ENCODE data around the gene CLCF1. TPM values are rescaled to one million over a fixed set of nuclear protein-coding genes. Genes with fewer than 3 reads are reported as not detected.
A peak's percentile ranks its signal among the peaks of the same experiment; 100 is the strongest.

CLCF1 gene
- total and polyA plus RNA-seq, 4 donors = 2.6 to 19.5 (median 9.9) TPM

DNA sequence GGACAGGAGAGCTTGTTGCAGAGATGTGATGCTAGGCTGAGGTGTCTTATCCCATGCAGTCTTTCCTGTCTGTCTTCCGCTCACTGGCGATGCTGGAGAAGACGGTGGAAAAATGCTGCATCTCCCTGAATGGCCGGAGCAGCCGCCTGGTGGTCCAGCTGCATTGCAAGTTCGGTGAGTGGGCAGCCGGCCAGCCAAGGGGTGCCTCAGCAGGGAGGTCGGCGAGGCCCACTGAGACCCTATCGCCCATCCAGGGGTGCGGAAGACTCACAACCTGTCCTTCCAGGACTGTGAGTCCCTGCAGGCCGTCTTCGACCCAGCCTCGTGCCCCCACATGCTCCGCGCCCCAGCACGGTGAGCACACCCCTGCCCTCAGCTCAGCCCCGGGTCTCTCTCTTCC is 20.0 kb upstream of the CLCF1 start:
- H3K36me3 ChIP-seq (ENCODE audit: control insufficient read depth in 1 of 2, insufficient read depth in 2 of 2, low read length in 1 of 2) = peaks cover under 1 to 4% of the 10 kb centered on the region in 2 donors
- WGBS, 2 donors = 94% methylated on average over 18 of the region's 18 CpGs
- no peak for DNase-seq

DNA sequence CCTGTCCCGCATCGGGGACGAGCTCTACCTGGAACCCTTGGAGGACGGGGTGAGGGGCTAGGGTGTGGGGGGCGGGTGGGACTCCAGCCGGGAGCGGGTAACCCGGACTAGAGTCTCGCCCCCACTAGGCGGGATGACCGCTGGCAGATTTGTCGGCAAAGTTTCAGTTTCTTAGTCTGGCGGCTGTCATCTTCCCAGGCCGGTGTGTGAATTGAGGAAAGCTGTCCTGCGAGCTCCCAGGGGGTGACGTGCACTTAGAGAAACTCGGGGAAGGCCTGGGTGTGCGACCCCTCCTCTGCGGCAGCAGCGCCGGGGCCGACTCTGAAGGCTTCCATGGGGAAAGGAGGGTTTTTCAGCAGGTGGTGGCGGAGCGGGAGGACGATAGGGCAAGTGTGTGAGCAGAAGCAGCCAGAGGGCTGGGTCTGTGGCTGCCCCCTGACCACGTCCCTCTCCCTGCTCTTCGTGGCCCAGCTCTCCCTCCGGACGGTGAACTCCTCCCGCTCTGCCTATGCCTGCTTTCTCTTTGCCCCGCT is 18.9 kb upstream of the CLCF1 start:
- intact Hi-C loops (cut with DNase I) = loop anchor here in 1 of 2 donors (10.0 kb wide), 1 partner anchor 113 kb away; the partner anchor contains the start of genes CDK2AP2 and PITPNM1
- 6 to 9% methylated on average over 31 of the region's 31 CpGs for WGBS, 2 donors

More for the DNA sequence above, 20.0 kb upstream of the CLCF1 start:
- no peaks in the 10 kb centered on the region for H3K4me1 ChIP-seq (ENCODE audit: control insufficient read depth in 1 of 2, insufficient read depth in 2 of 2, low read length in 2 of 2)
- no peak overlapping the region for H3K4me3 ChIP-seq (ENCODE audit: low read length in 2 of 2)
- H3K27ac ChIP-seq (ENCODE audit: low read depth in 1 of 2, low read length in 2 of 2) = no peak overlapping the region
- intact Hi-C loops (cut with DNase I) = loop anchor here in 1 of 2 donors (10.0 kb wide), 1 partner anchor 111 kb away; the partner anchor contains the start of genes CDK2AP2 and PITPNM1
- H3K27me3 ChIP-seq (ENCODE audit: control insufficient read depth in 1 of 2, insufficient read depth in 2 of 2, low read length in 1 of 2) = no peaks in the 10 kb centered on the region
- H3K9me3 ChIP-seq (ENCODE audit: control insufficient read depth, low read length) = no peaks in the 10 kb centered on the region
- ATAC-seq (ENCODE audit: low FRiP score) = no peak

DNA sequence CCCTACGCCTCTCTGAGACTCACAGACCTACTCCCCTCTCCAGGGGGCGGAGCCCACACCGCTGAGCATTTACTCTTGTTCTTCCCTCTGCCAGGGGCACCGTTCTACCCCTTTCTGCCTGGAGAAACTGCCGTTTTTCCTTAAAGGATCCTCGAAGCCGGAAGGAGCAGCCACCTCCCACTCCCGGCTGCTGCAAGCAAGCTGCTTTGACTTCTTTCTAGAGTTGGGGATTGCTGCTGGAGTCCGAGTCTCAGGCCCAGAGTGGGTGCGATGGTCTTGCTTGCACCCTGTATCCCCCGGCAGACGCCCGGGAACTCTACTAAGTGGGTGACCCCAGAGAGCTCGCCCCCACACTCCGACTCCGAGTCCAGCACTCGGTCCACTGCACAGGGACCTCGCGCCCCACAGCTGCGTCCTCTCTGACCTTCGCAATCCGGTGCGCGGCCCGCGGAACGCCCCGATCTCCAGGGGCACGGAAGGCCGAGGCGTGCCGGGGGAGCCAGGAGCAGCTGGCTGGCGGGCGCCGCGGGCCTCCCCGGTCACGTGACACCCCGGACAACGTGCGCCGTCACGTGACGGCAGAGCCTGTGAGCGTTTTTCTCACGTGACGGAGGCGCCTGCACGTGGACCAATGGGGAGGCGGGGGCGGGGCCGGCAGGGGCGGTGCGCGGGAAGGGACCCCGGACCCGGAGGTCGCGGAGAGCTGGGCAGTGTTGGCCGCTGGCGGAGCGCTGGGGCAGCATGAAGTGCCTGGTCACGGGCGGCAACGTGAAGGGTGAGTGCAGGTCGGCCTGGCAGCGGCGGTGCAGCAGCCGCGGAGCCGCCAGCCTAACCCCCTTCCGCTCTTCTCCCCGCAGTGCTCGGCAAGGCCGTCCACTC is 18.1 kb upstream of the CLCF1 start, which contains the start of gene RAD9A:
RAD9A (plus strand) TSS at position 683 of the 879 bp plus-strand sequence; CDS start at position 742, 59 bp downstream.
- peak within 1 kb of the TSS in 1 of 2 donors; percentile 39 for H3K27ac ChIP-seq (ENCODE audit: low read depth in 1 of 2, low read length in 2 of 2)
- intact Hi-C loops (cut with DNase I) = loop anchor here in 1 of 2 donors (10.0 kb wide), 1 partner anchor 113 kb away; the partner anchor contains the start of genes CDK2AP2 and PITPNM1
- WGBS, 2 donors = 0% methylated on average over 58 to 75 of the region's 75 CpGs

More for the DNA sequence above, 18.9 kb upstream of the CLCF1 start:
- Histone ChIP-seq H3K27ac (ENCODE audit: low read depth in 1 of 2, low read length in 2 of 2) (peak overlapping the region in 1 of 2 donors; percentile 28), H3K4me1 (ENCODE audit: control insufficient read depth in 1 of 2, insufficient read depth in 2 of 2, low read length in 2 of 2) (no peaks in the 10 kb centered on the region), H3K36me3 (ENCODE audit: control insufficient read depth in 1 of 2, insufficient read depth in 2 of 2, low read length in 1 of 2) (no peaks in the 10 kb centered on the region), H3K9me3 (ENCODE audit: control insufficient read depth, low read length) (no peaks in the 10 kb centered on the region), H3K27me3 (ENCODE audit: control insufficient read depth in 1 of 2, insufficient read depth in 2 of 2, low read length in 1 of 2) (no peaks in the 10 kb centered on the region), H3K4me3 (ENCODE audit: low read length in 2 of 2) (peak overlapping the region; percentile 50 to 83)
- DNase-seq (no peak), ATAC-seq (ENCODE audit: low FRiP score) (no peak)

DNA sequence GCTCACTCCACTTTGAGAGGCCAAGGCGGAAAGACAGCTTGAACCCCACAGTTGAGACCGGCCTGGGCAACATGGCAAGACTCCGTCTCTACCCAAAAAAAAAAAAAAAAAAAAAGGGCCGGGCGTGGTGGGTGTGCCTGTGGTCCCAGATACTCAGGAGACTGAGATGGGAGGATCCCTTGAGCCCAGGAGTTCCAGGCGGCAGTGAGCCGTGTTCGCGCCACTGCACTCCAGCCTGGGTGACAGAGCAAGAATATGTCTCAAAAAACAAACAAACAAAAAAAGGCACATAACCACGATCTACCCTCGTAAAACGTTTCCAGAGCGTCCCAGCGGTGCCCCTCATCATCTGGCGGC is 17.5 kb upstream of the CLCF1 start:
- Histone ChIP-seq H3K9me3 (ENCODE audit: control insufficient read depth, low read length) (no peaks in the 10 kb centered on the region), H3K27ac (ENCODE audit: low read depth in 1 of 2, low read length in 2 of 2) (no peak overlapping the region), H3K36me3 (ENCODE audit: control insufficient read depth in 1 of 2, insufficient read depth in 2 of 2, low read length in 1 of 2) (no peaks in the 10 kb centered on the region), H3K27me3 (ENCODE audit: control insufficient read depth in 1 of 2, insufficient read depth in 2 of 2, low read length in 1 of 2) (no peaks in the 10 kb centered on the region), H3K4me1 (ENCODE audit: control insufficient read depth in 1 of 2, insufficient read depth in 2 of 2, low read length in 2 of 2) (no peaks in the 10 kb centered on the region), H3K4me3 (ENCODE audit: low read length in 2 of 2) (peak overlapping the region in 1 of 2 donors; percentile 50)
- WGBS, 2 donors = 9 to 10% methylated on average over 15 of the region's 15 CpGs
- no peak for DNase-seq
- intact Hi-C loops (cut with DNase I) = loop anchor here in 1 of 2 donors (10.0 kb wide), 1 partner anchor 114 kb away; the partner anchor contains the start of genes CDK2AP2 and PITPNM1
- no peak for ATAC-seq (ENCODE audit: low FRiP score)

More for the DNA sequence above, 18.1 kb upstream of the CLCF1 start, which contains the start of gene RAD9A:
- H3K27me3 ChIP-seq (ENCODE audit: control insufficient read depth in 1 of 2, insufficient read depth in 2 of 2, low read length in 1 of 2) = no peaks in the 10 kb centered on the region
- DNase-seq (peak; percentile 97 to 98), ATAC-seq (ENCODE audit: low FRiP score) (peak; percentile 94)
- no peaks in the 10 kb centered on the region for H3K9me3 ChIP-seq (ENCODE audit: control insufficient read depth, low read length)
- peak within 1 kb of the TSS; percentile 50 to 83 for H3K4me3 ChIP-seq (ENCODE audit: low read length in 2 of 2)
- H3K4me1 ChIP-seq (ENCODE audit: control insufficient read depth in 1 of 2, insufficient read depth in 2 of 2, low read length in 2 of 2) = no peaks in the 10 kb centered on the region
- no peaks in the 10 kb centered on the region for H3K36me3 ChIP-seq (ENCODE audit: control insufficient read depth in 1 of 2, insufficient read depth in 2 of 2, low read length in 1 of 2)

DNA sequence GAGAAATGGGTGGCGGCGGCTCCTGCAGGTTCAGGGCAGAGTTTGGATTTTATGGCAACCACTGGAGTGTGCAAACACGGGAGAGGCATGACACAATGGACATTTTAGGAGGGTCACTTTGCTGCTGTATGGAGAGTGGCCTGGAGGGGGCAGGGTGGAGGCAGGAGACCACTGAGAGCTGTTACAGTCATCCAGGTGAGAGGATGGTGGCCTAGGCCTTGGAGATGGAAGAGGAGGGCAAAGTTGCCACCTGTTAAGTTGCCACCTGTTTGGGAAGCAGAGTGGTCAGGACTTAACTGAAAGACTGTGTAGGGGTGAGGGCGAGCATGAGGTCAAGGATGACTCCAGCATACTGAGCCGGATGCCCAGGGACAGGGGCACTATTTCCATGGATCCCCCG is 16.1 kb upstream of the CLCF1 start:
- Histone ChIP-seq H3K4me1 (ENCODE audit: control insufficient read depth in 1 of 2, insufficient read depth in 2 of 2, low read length in 2 of 2) (no peaks in the 10 kb centered on the region), H3K27me3 (ENCODE audit: control insufficient read depth in 1 of 2, insufficient read depth in 2 of 2, low read length in 1 of 2) (no peaks in the 10 kb centered on the region), H3K9me3 (ENCODE audit: control insufficient read depth, low read length) (no peaks in the 10 kb centered on the region), H3K27ac (ENCODE audit: low read depth in 1 of 2, low read length in 2 of 2) (no peak overlapping the region), H3K36me3 (ENCODE audit: control insufficient read depth in 1 of 2, insufficient read depth in 2 of 2, low read length in 1 of 2) (no peaks in the 10 kb centered on the region), H3K4me3 (ENCODE audit: low read length in 2 of 2) (no peak overlapping the region)
- 65 to 67% methylated on average over 6 of the region's 6 CpGs for WGBS, 2 donors
- DNase-seq (no peak), ATAC-seq (ENCODE audit: low FRiP score) (no peak)
- intact Hi-C loops (cut with DNase I) = no loop called here

DNA sequence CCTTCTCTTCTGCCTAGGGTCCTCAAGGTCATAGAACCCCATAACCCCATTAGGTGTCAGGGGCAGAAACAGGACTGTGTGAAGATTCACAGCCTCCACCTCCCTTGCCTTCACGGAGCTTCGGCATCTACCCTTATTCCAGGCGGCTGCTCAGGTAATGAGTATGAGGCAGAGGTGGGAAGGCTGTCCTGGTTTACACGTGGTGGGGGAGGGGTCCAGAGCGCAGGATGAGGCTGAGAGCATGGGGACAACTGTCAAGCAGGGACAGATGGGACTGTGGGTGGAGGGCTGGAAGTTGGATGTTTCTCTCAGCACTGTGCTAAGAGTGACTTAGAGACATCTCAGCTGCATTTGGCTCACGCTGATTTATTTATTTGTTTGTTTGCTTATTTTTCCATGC is 14.1 kb upstream of the CLCF1 start:
- no peak for DNase-seq
- 42 to 58% methylated on average over 6 of the region's 6 CpGs for WGBS, 2 donors
- Histone ChIP-seq H3K9me3 (ENCODE audit: control insufficient read depth, low read length) (no peaks in the 10 kb centered on the region), H3K27ac (ENCODE audit: low read depth in 1 of 2, low read length in 2 of 2) (no peak overlapping the region), H3K36me3 (ENCODE audit: control insufficient read depth in 1 of 2, insufficient read depth in 2 of 2, low read length in 1 of 2) (no peaks in the 10 kb centered on the region), H3K4me3 (ENCODE audit: low read length in 2 of 2) (no peak overlapping the region), H3K4me1 (ENCODE audit: control insufficient read depth in 1 of 2, insufficient read depth in 2 of 2, low read length in 2 of 2) (no peaks in the 10 kb centered on the region), H3K27me3 (ENCODE audit: control insufficient read depth in 1 of 2, insufficient read depth in 2 of 2, low read length in 1 of 2) (no peaks in the 10 kb centered on the region)
- intact Hi-C loops (cut with DNase I) = no loop called here
- no peak for ATAC-seq (ENCODE audit: low FRiP score)

DNA sequence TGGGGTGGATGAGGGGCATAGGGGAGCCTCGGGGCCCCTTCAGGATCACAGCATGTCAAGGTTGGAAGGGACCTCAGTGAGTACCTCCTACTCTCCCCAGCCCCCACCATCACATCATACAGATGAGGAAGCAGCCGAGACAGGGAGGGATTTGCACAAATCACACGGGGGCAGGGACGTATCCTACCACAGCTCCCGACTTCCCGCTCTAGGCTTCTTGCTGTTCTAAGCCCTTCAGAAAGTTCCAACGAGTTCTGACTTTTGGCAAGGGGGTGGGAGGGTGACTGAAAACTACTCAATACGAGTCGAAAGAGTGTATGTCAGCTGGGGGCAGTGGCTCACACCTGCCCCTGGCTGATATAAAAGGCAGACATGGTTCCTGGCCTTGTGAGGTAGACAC is 13.7 kb upstream of the CLCF1 start:
- no peak for ATAC-seq (ENCODE audit: low FRiP score)
- H3K4me1 ChIP-seq (ENCODE audit: control insufficient read depth in 1 of 2, insufficient read depth in 2 of 2, low read length in 2 of 2) = no peaks in the 10 kb centered on the region
- H3K27ac ChIP-seq (ENCODE audit: low read depth in 1 of 2, low read length in 2 of 2) = no peak overlapping the region
- no peaks in the 10 kb centered on the region for H3K27me3 ChIP-seq (ENCODE audit: control insufficient read depth in 1 of 2, insufficient read depth in 2 of 2, low read length in 1 of 2)
- H3K36me3 ChIP-seq (ENCODE audit: control insufficient read depth in 1 of 2, insufficient read depth in 2 of 2, low read length in 1 of 2) = no peaks in the 10 kb centered on the region
- H3K4me3 ChIP-seq (ENCODE audit: low read length in 2 of 2) = no peak overlapping the region
- no peak for DNase-seq
- H3K9me3 ChIP-seq (ENCODE audit: control insufficient read depth, low read length) = no peaks in the 10 kb centered on the region
- intact Hi-C loops (cut with DNase I) = no loop called here
- WGBS, 2 donors = 23 to 34% methylated on average over 9 of the region's 9 CpGs

DNA sequence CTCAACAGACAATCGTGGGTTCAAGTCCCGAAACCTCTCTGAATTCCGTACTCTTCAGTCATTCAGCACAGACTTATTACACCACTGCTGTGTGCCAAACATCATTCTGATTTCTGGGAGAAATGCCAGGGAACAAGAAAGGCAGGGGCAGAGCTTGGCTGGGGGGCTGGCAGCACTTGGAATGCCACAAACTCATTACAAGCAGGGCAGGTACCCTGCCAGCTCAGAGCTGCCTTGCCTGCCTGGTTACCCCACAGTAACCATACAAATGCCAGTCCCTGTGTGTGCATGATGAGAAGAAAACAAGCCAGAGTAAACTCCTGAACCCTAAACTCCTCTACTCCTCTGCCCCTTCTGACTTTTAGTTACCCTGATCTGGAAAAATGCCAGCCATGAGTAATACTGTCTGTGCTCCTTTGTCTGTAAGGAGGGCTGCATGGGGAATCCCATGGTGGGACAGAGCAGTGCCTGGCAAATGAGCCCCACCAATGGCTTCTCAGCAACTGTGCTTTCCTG is 11.5 kb upstream of the CLCF1 start:
- ATAC-seq (ENCODE audit: low FRiP score) (no peak), DNase-seq (no peak)
- Histone ChIP-seq H3K27ac (ENCODE audit: low read depth in 1 of 2, low read length in 2 of 2) (no peak overlapping the region), H3K4me3 (ENCODE audit: low read length in 2 of 2) (no peak overlapping the region), H3K4me1 (ENCODE audit: control insufficient read depth in 1 of 2, insufficient read depth in 2 of 2, low read length in 2 of 2) (no peaks in the 10 kb centered on the region), H3K36me3 (ENCODE audit: control insufficient read depth in 1 of 2, insufficient read depth in 2 of 2, low read length in 1 of 2) (no peaks in the 10 kb centered on the region), H3K27me3 (ENCODE audit: control insufficient read depth in 1 of 2, insufficient read depth in 2 of 2, low read length in 1 of 2) (no peaks in the 10 kb centered on the region), H3K9me3 (ENCODE audit: control insufficient read depth, low read length) (no peaks in the 10 kb centered on the region)
- intact Hi-C loops (cut with DNase I) = loop anchor here (5.0 kb wide), 2 partner anchors 38 to 123 kb away; no protein-coding TSS in a partner anchor
- 3 to 5% methylated on average over 3 of the region's 3 CpGs for WGBS, 2 donors
